GM21423 (cell line): ENCODE results near the gene LECT2.

ENCODE experiments used
- ATAC-seq: cut with Tn5 transposase; IDR thresholded peaks from one replicate; pipeline ENCODE4 v1.9.1; 2021; ENCODE audit warnings: mild to moderate bottlenecking, moderate library complexity; ENCODE audit not compliant: unreplicated experiment

The LECT2 gene

DNA sequence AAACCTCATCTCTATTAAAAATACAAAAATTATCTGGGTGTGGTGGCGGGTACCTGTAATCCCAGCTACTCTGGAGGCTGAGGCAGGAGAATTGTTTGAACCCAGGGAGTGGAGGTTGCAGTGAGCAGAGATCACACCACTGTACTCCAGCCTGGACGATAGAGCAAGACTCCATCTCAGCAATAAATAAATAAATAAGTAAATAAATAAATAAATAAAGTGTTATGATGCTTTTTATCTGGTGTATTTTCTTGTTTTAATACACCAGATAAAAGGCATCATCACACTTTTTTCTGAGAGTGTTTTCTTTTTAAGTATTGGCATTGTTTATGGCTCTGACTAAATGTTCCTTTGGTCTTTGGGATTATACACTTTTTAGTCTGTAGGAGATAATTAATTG is 24.2 kb upstream of the LECT2 start:
- no peak for ATAC-seq

DNA sequence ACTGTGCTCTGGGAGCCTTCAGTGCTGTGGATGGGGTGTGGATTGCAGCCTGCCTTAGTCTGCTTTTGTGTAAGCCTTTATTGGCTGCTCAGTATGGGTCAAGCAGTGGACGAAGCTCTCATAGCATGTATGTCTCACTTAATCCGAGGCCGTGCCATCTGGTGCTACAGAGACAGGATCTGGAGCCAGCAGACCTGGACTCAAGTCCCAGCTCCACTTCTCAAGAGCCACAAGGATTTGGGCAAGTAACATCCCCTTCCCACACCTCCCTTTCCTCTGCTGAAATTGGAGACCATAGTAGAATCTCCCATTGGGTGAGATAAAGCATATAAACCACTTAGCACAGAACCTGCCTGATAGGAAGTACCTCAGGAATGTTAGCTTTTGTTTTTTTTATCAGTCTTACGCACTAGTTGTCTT is 23.4 kb upstream of the LECT2 start:
- no peak for ATAC-seq

DNA sequence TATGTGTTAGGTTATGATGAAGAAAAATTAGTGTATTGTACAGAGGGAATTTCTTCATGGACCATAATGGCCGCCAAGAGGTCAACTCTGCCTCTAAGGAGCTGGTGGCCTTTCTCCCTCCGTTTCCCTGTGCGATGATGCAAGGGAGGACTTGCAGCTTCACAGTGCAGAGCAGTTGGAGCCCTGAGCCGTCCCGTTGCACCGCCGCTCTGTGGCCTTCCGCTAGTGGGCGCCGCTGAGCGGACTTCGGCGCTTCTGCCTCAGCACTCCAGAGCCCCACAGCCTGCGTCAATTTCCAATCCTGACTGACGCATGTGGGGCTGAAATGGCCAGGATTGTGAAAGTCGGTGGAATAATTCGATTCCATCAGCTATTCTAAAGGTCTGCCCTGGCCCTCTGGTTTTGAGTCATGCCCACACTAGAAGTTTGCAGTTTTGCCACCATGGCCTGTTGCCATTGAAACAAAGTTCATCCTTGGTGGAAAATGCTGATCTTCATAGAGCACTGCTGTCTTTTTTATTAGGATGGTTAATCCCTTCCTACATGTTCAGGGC is 22.7 kb upstream of the LECT2 start:
- no peak for ATAC-seq

- ATAC-seq, result no peak
These were observed 21.4 kb upstream of the LECT2 start for GRCh38 chr5:135976216-135976615.

DNA sequence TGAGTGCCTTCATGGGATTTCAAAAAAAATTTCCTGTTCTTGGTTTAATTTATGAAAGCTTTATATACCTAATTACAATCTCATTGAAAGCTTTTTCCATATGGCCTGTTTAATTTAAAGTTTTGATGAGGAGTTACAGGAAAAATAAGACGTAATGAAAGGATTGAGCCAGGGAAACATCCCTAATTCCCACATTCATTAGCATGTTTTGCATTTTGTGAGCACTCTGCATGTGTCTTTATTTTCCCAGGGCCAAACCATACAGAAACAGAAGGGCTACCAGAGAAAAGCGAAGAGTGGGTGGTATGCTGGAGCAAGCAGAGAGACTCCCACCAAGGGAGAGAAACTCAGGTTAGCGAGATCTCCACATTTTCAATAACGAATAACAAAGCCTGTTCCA is 20.3 kb upstream of the LECT2 start:
- ATAC-seq, result no peak

DNA sequence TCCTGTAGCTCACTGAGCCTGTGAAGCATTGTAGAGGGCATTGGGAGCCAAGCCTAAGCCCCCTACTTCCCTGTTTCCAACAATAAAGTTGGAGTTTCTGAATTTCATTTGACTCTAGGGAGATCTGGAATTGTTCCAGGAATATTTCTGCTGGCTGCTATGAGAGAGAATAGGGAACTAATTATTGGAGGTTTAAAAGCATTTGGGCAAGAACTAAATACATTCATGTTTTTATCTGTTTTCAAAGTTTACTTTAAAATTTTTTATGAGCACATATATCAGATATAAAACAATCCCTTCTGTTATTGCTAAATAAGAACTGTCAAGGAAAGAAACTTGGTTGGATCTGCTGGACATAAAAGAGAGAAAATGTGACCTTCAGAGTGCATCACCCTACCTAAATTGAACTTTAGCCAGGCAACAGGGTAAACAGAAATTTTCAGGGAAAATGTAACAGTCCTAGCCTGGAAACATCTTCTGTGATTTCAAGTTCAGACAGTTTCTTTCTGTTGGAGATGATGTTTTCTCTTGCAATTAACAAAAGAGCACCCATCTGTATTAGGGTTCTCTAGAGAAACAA is 19.3 kb upstream of the LECT2 start:
- no peak for ATAC-seq

- ATAC-seq, result no peak
These were observed 18.7 kb upstream of the LECT2 start for GRCh38 chr5:135973323-135974020.

DNA sequence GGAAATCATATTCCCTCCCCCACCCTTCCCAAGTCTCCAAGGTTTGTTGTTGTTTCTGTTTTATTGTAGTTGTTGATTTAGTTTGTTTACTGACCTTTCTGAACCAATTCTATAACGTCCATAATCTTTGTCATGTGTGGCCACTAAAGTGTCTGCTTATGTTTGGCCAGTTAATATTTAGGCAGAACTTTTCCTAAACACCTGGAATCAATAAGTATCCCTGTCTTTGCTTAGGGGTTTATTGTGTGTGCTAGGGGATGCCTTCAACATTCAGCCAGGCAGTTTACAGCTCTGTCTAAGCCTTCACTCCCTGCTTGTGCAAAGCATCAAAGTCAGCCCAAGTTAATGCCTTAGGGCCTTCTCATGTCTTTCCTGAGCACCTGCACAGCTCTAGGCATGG is 16.9 kb upstream of the LECT2 start:
- no peak for ATAC-seq

DNA sequence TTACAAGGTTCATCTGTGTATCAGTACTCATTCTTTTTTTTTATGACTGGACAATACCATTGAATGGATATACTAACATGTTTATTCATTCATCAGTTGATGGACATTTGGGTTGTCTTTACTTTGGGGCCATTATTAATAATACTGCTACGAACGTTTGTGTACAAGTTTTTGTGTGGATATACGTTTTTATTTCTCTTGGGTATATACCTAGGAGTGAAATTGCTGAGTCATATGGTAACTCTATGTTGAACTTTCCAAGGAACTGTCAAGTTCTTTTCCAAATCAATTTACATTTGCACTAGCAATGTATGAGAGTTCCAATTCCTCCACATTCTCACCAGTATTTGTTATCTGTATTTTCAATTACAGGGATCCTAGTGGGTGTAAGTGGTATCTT is 12.0 kb upstream of the LECT2 start:
- no peak for ATAC-seq

DNA sequence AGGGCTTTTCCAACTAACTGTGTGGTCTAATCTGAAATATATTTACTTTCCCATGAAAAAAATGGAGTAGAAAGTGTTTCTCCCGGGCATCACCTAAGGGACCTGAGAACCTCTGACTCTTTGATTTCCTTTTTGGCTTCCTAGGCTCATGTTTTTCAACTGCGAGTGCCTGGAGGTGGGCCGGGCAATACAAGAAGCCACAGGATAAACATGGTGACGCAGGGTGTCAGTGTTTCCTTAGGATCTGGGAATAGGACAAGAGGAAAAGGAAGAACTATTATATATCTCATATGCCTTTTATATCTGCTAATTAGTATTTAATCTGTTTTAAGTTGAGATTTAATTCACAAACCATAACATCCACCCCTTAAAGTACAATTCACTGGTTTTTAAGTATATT is 11.4 kb upstream of the LECT2 start:
- ATAC-seq, result no peak

- ATAC-seq, result no peak
These were observed 10.7 kb upstream of the LECT2 start for GRCh38 chr5:135965504-135965903.

GRCh38 chr5:135964670-135965320 is 10.0 kb upstream of the LECT2 start:
- no peak for ATAC-seq

- no peak for ATAC-seq
These were observed 742 bp upstream of the LECT2 start for GRCh38 chr5:135955525-135955924.

- no peak for ATAC-seq
These were observed 933 bp downstream of the LECT2 start for GRCh38 chr5:135953850-135954249.

- ATAC-seq, result no peak
These were observed 2.1 kb downstream of the LECT2 start for GRCh38 chr5:135952683-135953082.

GRCh38 chr5:135951807-135952206 is 3.0 kb downstream of the LECT2 start:
- no peak for ATAC-seq

DNA sequence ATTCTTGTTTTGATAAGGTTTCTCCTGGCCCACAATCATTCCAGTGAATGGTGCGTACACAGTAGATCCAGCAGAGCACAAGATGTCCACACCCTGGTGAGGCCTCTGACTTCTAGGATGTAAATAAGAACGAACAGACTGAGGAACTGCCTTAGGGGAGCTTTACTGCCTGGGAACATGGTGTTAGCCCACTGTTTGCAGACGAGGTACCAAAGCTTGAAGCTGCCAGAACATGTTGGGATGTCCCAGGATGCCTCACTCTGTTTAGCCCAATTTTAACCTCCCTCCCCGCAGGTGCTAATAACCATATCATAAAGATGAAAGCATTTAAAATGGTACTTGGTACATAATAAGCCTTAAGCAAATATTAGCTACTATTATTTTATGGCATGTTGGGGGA is 3.5 kb downstream of the LECT2 start:
- ATAC-seq, result no peak

GRCh38 chr5:135950611-135951010 is 4.2 kb downstream of the LECT2 start:
- no peak for ATAC-seq

DNA sequence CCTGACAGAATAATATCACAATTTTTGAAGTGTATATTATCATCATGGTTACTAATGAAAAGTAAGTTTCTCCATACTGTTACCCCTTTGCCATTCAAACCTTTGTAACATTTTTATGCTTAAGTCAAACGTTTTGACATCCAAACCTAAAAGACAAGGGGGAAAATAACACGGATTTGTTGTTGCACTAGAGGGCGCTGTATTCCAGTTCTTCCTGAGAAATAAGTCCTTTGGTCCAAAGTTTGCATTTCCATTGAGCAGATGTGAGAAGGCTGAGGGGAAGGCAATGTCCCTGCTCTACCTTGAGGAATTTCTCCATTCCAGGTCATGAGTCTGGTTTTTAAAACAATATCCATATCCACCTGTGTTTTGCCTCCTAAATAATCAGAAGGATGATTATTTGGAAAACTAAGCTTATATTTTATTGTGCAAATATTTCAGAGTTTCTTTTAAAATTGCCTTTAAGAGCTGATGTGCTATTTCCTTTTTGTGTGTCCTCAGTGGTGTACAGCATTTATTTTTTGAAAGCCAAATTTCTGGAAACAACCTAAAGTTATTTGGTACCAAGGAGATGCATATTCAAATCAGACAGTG is 9.7 kb downstream of the LECT2 start:
- no peak for ATAC-seq

GRCh38 chr5:135944564-135944963 is 10.2 kb downstream of the LECT2 start:
- ATAC-seq, result no peak

GRCh38 chr5:135942202-135942771 is 12.5 kb downstream of the LECT2 start:
- ATAC-seq, result no peak
